ENCODE data around the gene UFSP1.

GRCh38 chr7:100840470-100841100 lies 48.9 kb downstream of the UFSP1 start:
- no peak for TF ChIP-seq POLR2A (IDR thresholded peaks at IDR 0.05)
- no peak for TF ChIP-seq CTCF (IDR thresholded peaks at IDR 0.05)
